DOHH2 (cell line): ENCODE data around the gene RASAL1.

ENCODE experiments used
- EZH2phosphoT487 ChIP-seq: fragments of 200-600 bp; sonication (generic); IDR thresholded peaks from 2 replicates; pipeline ENCODE4 v1.6.1; 2017; ENCODE audit warnings: borderline replicate concordance, mild to moderate bottlenecking, antibody characterized with exemption, low read length, moderate library complexity, mixed read lengths
- TF ChIP-seq, protein P1 (sequence below): fragments of 200-600 bp; sonication (generic); IDR thresholded peaks from one replicate; pipeline ENCODE4 v1.5.1; 2014; ENCODE audit warnings: antibody characterized with exemption, mild to moderate bottlenecking, low read depth, low read length; ENCODE audit not compliant: poor library complexity, severe bottlenecking

DNA sequence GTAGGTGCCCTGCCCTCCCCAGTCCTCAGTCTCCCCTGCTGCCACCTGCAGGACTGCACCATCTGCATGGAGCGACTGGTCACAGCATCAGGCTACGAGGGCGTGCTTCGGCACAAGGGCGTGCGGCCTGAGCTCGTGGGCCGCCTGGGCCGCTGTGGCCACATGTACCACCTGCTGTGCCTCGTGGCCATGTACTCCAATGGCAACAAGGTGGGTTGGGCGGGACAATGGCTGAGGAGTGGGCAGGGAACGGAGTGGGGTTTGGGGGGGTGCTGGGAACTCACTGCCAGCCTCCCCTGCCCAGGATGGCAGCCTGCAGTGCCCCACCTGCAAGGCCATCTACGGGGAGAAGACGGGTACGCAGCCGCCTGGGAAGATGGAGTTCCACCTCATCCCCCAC lies 40.8 kb downstream of the RASAL1 start:
- TF ChIP-seq, protein P1, sequence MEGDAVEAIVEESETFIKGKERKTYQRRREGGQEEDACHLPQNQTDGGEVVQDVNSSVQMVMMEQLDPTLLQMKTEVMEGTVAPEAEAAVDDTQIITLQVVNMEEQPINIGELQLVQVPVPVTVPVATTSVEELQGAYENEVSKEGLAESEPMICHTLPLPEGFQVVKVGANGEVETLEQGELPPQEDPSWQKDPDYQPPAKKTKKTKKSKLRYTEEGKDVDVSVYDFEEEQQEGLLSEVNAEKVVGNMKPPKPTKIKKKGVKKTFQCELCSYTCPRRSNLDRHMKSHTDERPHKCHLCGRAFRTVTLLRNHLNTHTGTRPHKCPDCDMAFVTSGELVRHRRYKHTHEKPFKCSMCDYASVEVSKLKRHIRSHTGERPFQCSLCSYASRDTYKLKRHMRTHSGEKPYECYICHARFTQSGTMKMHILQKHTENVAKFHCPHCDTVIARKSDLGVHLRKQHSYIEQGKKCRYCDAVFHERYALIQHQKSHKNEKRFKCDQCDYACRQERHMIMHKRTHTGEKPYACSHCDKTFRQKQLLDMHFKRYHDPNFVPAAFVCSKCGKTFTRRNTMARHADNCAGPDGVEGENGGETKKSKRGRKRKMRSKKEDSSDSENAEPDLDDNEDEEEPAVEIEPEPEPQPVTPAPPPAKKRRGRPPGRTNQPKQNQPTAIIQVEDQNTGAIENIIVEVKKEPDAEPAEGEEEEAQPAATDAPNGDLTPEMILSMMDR = no peak
- TF ChIP-seq EZH2phosphoT487 = no peak
